H1 (cell line): ENCODE results near the gene IZUMO4. TPM values are rescaled to one million over a fixed set of nuclear protein-coding genes. Genes with fewer than 3 reads are reported as not detected.

Source experiments
- CTCF ChIA-PET: fragments of 300-600 bp; sonication (Branson Sonifier 250); formaldehyde crosslinking; loops from one replicate; lab custom pipeline; 2021; ENCODE audit not compliant: partially characterized antibody; lab: Charles Lee
- POLR2A ChIA-PET: fragments of 300-600 bp; sonication (Branson Sonifier 250); formaldehyde crosslinking; loops from one replicate; lab custom pipeline; 2021; ENCODE audit warnings: inconsistent platforms; ENCODE audit not compliant: partially characterized antibody; lab: Charles Lee
- DNase-seq, 2 experiments: peaks; one replicate each; pipeline versions ENCODE4 v3.0.0 to v3.0.0-alpha.2; 2010 to 2022; ENCODE audit warnings: low spot score in 2 of 2, low read depth in 1 of 2, mixed read lengths in 1 of 2
- FAIRE-seq: peaks from 2 replicates; lab custom pipeline; 2011; peaks lifted over from hg19 to GRCh38; lab: Jason Lieb, UNC
- H2AFZ ChIP-seq: 2 replicates; pipeline ENCODE4 v1.8.1; 2012; ENCODE audit warnings: low read length, inconsistent platforms
- H2AK5ac ChIP-seq: 2 replicates; pipeline ENCODE4 v1.6.1; 2013; ENCODE audit warnings: low read depth, low read length
- H2BK120ac ChIP-seq: replicated peaks from 2 replicates; pipeline ENCODE3; 2013; ENCODE audit warnings: low read depth, low read length, inconsistent platforms
- H2BK12ac ChIP-seq: 2 replicates; pipeline ENCODE4 v1.6.1; 2013; ENCODE audit warnings: low read depth, low read length
- H2BK15ac ChIP-seq: 2 replicates; pipeline ENCODE4 v1.6.1; 2013; ENCODE audit warnings: low read length
- H2BK20ac ChIP-seq: 2 replicates; pipeline ENCODE4 v1.6.1; 2013; ENCODE audit warnings: low read length
- H2BK5ac ChIP-seq: 2 replicates; pipeline ENCODE4 v1.6.1; 2013; ENCODE audit warnings: low read depth, low read length
- H3K14ac ChIP-seq: 2 replicates; pipeline ENCODE4 v1.6.1; 2013; ENCODE audit warnings: inconsistent platforms; ENCODE audit not compliant: insufficient read length
- H3K18ac ChIP-seq: 2 replicates; pipeline ENCODE4 v1.6.1; 2013; ENCODE audit warnings: low read length; ENCODE audit errors: extremely low read depth
- H3K23ac ChIP-seq: 2 replicates; pipeline ENCODE4 v1.6.1; 2013; ENCODE audit warnings: inconsistent platforms; ENCODE audit not compliant: insufficient read length
- H3K23me2 ChIP-seq: 2 replicates; pipeline ENCODE4 v1.6.1; 2013; ENCODE audit warnings: low read depth, low read length
- H3K27ac ChIP-seq: 2 replicates; pipeline ENCODE4 v1.6.1; 2011; ENCODE audit warnings: low read depth, low read length, inconsistent platforms
- H3K27me3 ChIP-seq, 4 experiments: replicated peaks in 1 of 4; 1 replicate in 1 of 4; 2 replicates in 3 of 4; pipeline versions ENCODE4 v1.6.1 to v1.8.1; 2011 to 2013; ENCODE audit warnings: low read length in 3 of 4, mild to moderate bottlenecking in 3 of 4, inconsistent platforms in 2 of 4, mixed read lengths in 2 of 4, moderate library complexity in 1 of 4; ENCODE audit not compliant: control insufficient read depth in 3 of 4, insufficient read depth in 3 of 4; ENCODE audit errors: extremely low read depth in 1 of 4
- H3K36me3 ChIP-seq, 4 experiments: 2 replicates each; pipeline versions ENCODE4 v1.6.1 to v1.8.1; 2011 to 2013; ENCODE audit warnings: mild to moderate bottlenecking in 4 of 4, low read length in 3 of 4, moderate library complexity in 2 of 4, control low read depth in 1 of 4, inconsistent platforms in 1 of 4; ENCODE audit not compliant: insufficient read depth in 4 of 4, control insufficient read depth in 2 of 4
- H3K4ac ChIP-seq: replicated peaks from 2 replicates; pipeline ENCODE3; 2013; ENCODE audit warnings: low read length, low read depth, mixed read lengths, inconsistent platforms; ENCODE audit not compliant: insufficient read length
- H3K4me1 ChIP-seq, 4 experiments: replicated peaks in 1 of 4; 1 replicate in 1 of 4; 2 replicates in 3 of 4; pipeline versions ENCODE4 v1.6.1 to v1.8.1; 2011 to 2013; ENCODE audit warnings: low read length in 3 of 4, inconsistent platforms in 2 of 4, mixed read lengths in 1 of 4; ENCODE audit not compliant: insufficient read depth in 4 of 4, control insufficient read depth in 3 of 4
- H3K4me2 ChIP-seq, 2 experiments: 2 replicates each; pipeline versions ENCODE4 v1.6.1 to v1.8.1; 2011 to 2013; ENCODE audit warnings: low read depth in 2 of 2, low read length in 2 of 2, control low read depth in 1 of 2, inconsistent platforms in 1 of 2, mild to moderate bottlenecking in 1 of 2; ENCODE audit not compliant: insufficient read depth in 1 of 2
- H3K4me3 ChIP-seq, 4 experiments: fragments of 200-600, 300-600 bp in 1 of 4; sonication (generic), shearing (Covaris generic), sonication (Bioruptor Twin) in 1 of 4; 2 replicates each; pipeline versions ENCODE4 v1.5.1 to v1.8.1; 2011 to 2016; ENCODE audit warnings: low read length in 4 of 4, low read depth in 3 of 4, control low read depth in 2 of 4, inconsistent platforms in 2 of 4, mild to moderate bottlenecking in 2 of 4, mixed read lengths in 1 of 4, moderate library complexity in 1 of 4; ENCODE audit not compliant: insufficient read depth in 2 of 4; ENCODE audit errors: extremely low read depth in 1 of 4
- H3K56ac ChIP-seq: replicated peaks from 2 replicates; pipeline ENCODE3; 2013; ENCODE audit warnings: low read depth, mild to moderate bottlenecking, mixed read lengths, low read length, inconsistent platforms; ENCODE audit not compliant: insufficient read length
- H3K79me1 ChIP-seq: 2 replicates; pipeline ENCODE4 v1.6.1; 2013; ENCODE audit warnings: low read depth, low read length, control low read depth
- H3K79me2 ChIP-seq, 2 experiments: 2 replicates each; pipeline versions ENCODE4 v1.6.1 to v1.8.1; 2012 to 2013; ENCODE audit warnings: low read length in 2 of 2, mild to moderate bottlenecking in 2 of 2, inconsistent platforms in 1 of 2; ENCODE audit not compliant: insufficient read depth in 2 of 2, control insufficient read depth in 1 of 2
- H3K9ac ChIP-seq, 4 experiments: replicated peaks in 1 of 4; 1 replicate in 1 of 4; 2 replicates in 3 of 4; pipeline versions ENCODE4 v1.6.1 to v1.8.1; 2011 to 2013; ENCODE audit warnings: low read depth in 3 of 4, low read length in 3 of 4, control low read depth in 2 of 4, mild to moderate bottlenecking in 2 of 4, moderate library complexity in 2 of 4, inconsistent platforms in 1 of 4; ENCODE audit errors: extremely low read depth in 1 of 4
- H3K9me3 ChIP-seq, 2 experiments: 2 replicates each; pipeline versions ENCODE4 v1.6.1 to v1.8.1; 2012 to 2013; ENCODE audit warnings: mild to moderate bottlenecking in 2 of 2, moderate library complexity in 2 of 2, control low read depth in 1 of 2, inconsistent platforms in 1 of 2, low read depth in 1 of 2, low read length in 1 of 2, mixed read lengths in 1 of 2; ENCODE audit not compliant: insufficient read depth in 2 of 2
- H4K20me1 ChIP-seq, 2 experiments: replicated peaks in 1 of 2; 2 replicates each; pipeline versions ENCODE3 to v1.8.1; 2011 to 2013; ENCODE audit warnings: inconsistent platforms in 2 of 2, low read length in 2 of 2, mild to moderate bottlenecking in 1 of 2; ENCODE audit not compliant: insufficient read depth in 2 of 2, control insufficient read depth in 1 of 2
- H4K5ac ChIP-seq: 2 replicates; pipeline ENCODE4 v1.6.1; 2013; ENCODE audit warnings: low read length, low read depth, mixed read lengths, inconsistent platforms; ENCODE audit not compliant: insufficient read length
- H4K8ac ChIP-seq: 2 replicates; pipeline ENCODE4 v1.8.0; 2013; ENCODE audit warnings: mild to moderate bottlenecking, moderate library complexity, low read length, inconsistent platforms; ENCODE audit not compliant: insufficient read depth; ENCODE audit errors: extremely low read depth
- H4K91ac ChIP-seq: replicated peaks from 2 replicates; pipeline ENCODE3; 2013; ENCODE audit warnings: low read length, mixed read lengths, inconsistent platforms; ENCODE audit not compliant: insufficient read length
- BRCA1 ChIP-seq: IDR thresholded peaks from 2 replicates; pipeline ENCODE4 v1.6.1; 2012; ENCODE audit warnings: low read depth, low read length, improper control_type of control experiment
- CHD1 ChIP-seq: IDR thresholded peaks from 2 replicates; pipeline ENCODE4 v1.6.1; 2012; ENCODE audit warnings: low read depth, low read length, improper control_type of control experiment
- CTBP2 ChIP-seq: IDR thresholded peaks from 2 replicates; pipeline ENCODE4 v1.7.0; 2011; ENCODE audit warnings: borderline replicate concordance, mild to moderate bottlenecking, moderate library complexity, mixed read lengths, low read length; ENCODE audit not compliant: insufficient read depth, insufficient read length
- EP300 ChIP-seq, 2 experiments: IDR thresholded peaks; 1 replicate in 1 of 2; 2 replicates in 1 of 2; pipeline ENCODE4 v1.6.1; 2011 to 2012; ENCODE audit warnings: low read depth in 2 of 2, low read length in 2 of 2, mild to moderate bottlenecking in 2 of 2, borderline replicate concordance in 1 of 2, inconsistent platforms in 1 of 2, moderate library complexity in 1 of 2
- RNF2 ChIP-seq: fragments of 200-900, 300-1000 bp; sonication (generic); IDR thresholded peaks from 2 replicates; pipeline ENCODE4 v1.7.1; 2016; ENCODE audit warnings: borderline replicate concordance, low read depth, mild to moderate bottlenecking, antibody characterized with exemption, low read length; ENCODE audit not compliant: poor library complexity, severe bottlenecking; ENCODE audit errors: missing control alignments
- SAP30 ChIP-seq: fragments of 300-600 bp; sonication (generic); IDR thresholded peaks from 2 replicates; pipeline ENCODE4 v1.7.1; 2012; ENCODE audit warnings: low read length, moderate library complexity, mild to moderate bottlenecking, inconsistent platforms; ENCODE audit not compliant: insufficient read depth, insufficient replicate concordance
- TEAD4 ChIP-seq: IDR thresholded peaks from 2 replicates; pipeline ENCODE4 v1.6.1; 2012; ENCODE audit warnings: low read depth, low read length, inconsistent platforms, mixed read lengths
- WGBS, 2 experiments: shearing (Covaris generic) in 1 of 2; methylation state at CpG; one replicate each; pipeline versions ENCODE4 v1.1.6 to v1.1.7; 2013 to 2015; ENCODE audit warnings: low lambda C conversion rate in 2 of 2, mixed read lengths in 2 of 2, inconsistent platforms in 1 of 2, low coverage in 1 of 2, missing lambda C conversion rate in 1 of 2; ENCODE audit not compliant: insufficient replicate concordance in 2 of 2, insufficient coverage in 1 of 2, insufficient read length in 1 of 2; ENCODE audit errors: extremely low coverage in 1 of 2, missing lambda C conversion rate in 1 of 2; 5-methylcytosine and 5-hydroxymethylcytosine counted together
- polyA plus RNA-seq, 7 experiments: library from polyadenylated mRNA; depleted of rRNA in 3 of 7; stranded (reverse) in 5 of 7; unstranded in 2 of 7; fragments of >200 nt in 5 of 7; fragments of 200-250 nt in 2 of 7; gene quantifications; 1 replicate in 5 of 7; 2 replicates in 1 of 7; 4 replicates in 1 of 7; pipeline versions ENCODE4 v1.2.1 to v1.2.3, GENCODE V29; 2011 to 2013; ENCODE audit warnings: missing spikeins in 2 of 7, mixed read lengths in 2 of 7
- total RNA-seq: library from RNA; stranded (reverse); fragmentation: NEBNext Ultra II Directional; extraction: Animal tissue kit (Norgen Biotek cat#: 25700); gene quantifications from 2 replicates; pipeline ENCODE4 v1.2.1, GENCODE V29; 2021
- TF ChIP-seq, protein P1 (sequence below), 3 experiments: IDR thresholded peaks; 1 replicate in 2 of 3; 2 replicates in 1 of 3; pipeline versions ENCODE4 v1.5.1 to v1.6.1; 2011; ENCODE audit warnings: low read length in 3 of 3, mild to moderate bottlenecking in 3 of 3, inconsistent platforms in 2 of 3, low read depth in 1 of 3, moderate library complexity in 1 of 3; ENCODE audit not compliant: insufficient read depth in 1 of 3; ENCODE audit errors: control extremely low read depth in 1 of 3

The IZUMO4 gene
- total and polyA plus RNA-seq, 2 of the 8 experiments (the other 6 are each of a cell fraction or from before 2014, with no cell fraction given): 1.8 to 1.9 TPM

DNA sequence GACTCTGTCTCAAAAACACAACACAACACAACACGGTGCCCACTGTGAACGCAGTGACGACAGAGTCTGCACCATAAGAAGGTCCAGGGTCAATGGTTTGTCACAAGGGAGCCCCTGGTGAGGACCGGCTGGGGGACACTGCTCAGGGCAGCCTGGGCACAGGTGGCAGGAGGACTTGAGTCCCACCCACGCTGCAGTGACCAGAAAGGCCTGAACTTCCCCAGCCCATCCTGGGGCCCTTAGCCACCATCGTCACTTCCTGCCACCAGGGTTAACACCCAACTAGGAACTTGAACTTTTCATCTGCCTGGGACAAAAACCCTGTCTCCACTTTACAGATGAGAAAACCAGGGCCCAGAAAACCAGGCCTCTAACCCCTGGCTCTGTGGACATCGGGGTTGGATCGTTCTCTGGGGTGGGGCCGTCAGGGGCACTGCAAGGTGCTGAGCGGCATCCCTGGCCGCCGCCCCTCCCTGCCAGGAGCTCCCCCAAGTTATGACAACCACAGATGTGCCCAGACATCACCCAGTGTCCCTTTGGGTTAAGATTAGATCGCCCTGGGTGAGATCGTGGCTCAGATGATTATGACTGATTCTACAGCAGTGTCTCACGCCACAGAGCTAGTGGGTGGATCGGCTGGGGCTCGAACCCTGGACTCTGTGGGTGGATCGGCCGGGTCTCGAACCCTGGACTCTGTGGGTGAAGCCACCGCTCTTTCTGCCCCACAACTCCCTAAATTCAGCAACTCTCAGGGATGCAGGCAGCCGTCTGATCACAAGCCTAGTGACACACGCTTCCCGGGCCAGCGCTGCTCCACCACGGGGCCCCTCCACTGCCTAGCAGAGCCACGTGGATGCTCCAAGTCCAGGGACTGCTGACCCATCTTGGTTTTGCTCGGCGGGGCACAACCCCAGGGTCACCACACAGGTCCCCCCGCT, 14.6 kb upstream of the IZUMO4 start:
- H3K27me3 ChIP-seq: no peaks in the 10 kb centered on the region
- no peak overlapping the region for H2BK20ac ChIP-seq
- no peak overlapping the region for H2BK12ac ChIP-seq
- CTCF ChIA-PET: interaction anchor here (0.6 to 1.8 kb wide), 3 partner anchors 13 to 185 kb away, joined by 3 to 4 read pairs (median 3); no protein-coding TSS in a partner anchor
- H2AFZ ChIP-seq: no peak overlapping the region
- FAIRE-seq (no peak), DNase-seq (no peak)
- no peak overlapping the region for H3K14ac ChIP-seq
- H3K27ac ChIP-seq: no peak overlapping the region
- H3K9ac ChIP-seq: no peak overlapping the region
- no peaks in the 10 kb centered on the region for H3K23me2 ChIP-seq
- no peak overlapping the region for H3K4ac ChIP-seq
- H3K79me2 ChIP-seq: no peaks in the 10 kb centered on the region
- H3K23ac ChIP-seq: no peak overlapping the region
- no peak overlapping the region for H2AK5ac ChIP-seq
- no peaks in the 10 kb centered on the region for H4K20me1 ChIP-seq
- H3K36me3 ChIP-seq: no peaks in the 10 kb centered on the region; a peak in 1 of 8 replicates
- H2BK15ac ChIP-seq: no peak overlapping the region
- H3K4me3 ChIP-seq: no peak overlapping the region
- no peak overlapping the region for H2BK5ac ChIP-seq
- no peak overlapping the region for H4K91ac ChIP-seq
- no peak overlapping the region for H2BK120ac ChIP-seq
- H4K8ac ChIP-seq: no peak overlapping the region
- no peak overlapping the region for H3K56ac ChIP-seq
- H3K18ac ChIP-seq: no peak overlapping the region
- POLR2A ChIA-PET: no interaction called here
- whole genome bisulfite sequencing, 2 experiments: 88% methylated on average over 30 of the region's 30 CpGs; no CpG with 5 or more reads in 1 of the 2 experiments
- H3K79me1 ChIP-seq: no peaks in the 10 kb centered on the region
- H3K4me1 ChIP-seq: no peaks in the 10 kb centered on the region; a peak in 2 of 7 replicates
- no peaks in the 10 kb centered on the region for H3K9me3 ChIP-seq
- H3K4me2 ChIP-seq: no peak overlapping the region
- H4K5ac ChIP-seq: no peak overlapping the region
- TF ChIP-seq TEAD4: no peak
- TF ChIP-seq CTBP2: no peak
- TF ChIP-seq EP300 (IDR thresholded peaks at IDR 0.05; ENCODE audit: borderline replicate concordance in 1 of 2, low read depth in 2 of 2, low read length in 2 of 2): no peak
- no peak for TF ChIP-seq BRCA1
- no peak for TF ChIP-seq SAP30
- no peak for TF ChIP-seq RNF2
- TF ChIP-seq, protein P1, sequence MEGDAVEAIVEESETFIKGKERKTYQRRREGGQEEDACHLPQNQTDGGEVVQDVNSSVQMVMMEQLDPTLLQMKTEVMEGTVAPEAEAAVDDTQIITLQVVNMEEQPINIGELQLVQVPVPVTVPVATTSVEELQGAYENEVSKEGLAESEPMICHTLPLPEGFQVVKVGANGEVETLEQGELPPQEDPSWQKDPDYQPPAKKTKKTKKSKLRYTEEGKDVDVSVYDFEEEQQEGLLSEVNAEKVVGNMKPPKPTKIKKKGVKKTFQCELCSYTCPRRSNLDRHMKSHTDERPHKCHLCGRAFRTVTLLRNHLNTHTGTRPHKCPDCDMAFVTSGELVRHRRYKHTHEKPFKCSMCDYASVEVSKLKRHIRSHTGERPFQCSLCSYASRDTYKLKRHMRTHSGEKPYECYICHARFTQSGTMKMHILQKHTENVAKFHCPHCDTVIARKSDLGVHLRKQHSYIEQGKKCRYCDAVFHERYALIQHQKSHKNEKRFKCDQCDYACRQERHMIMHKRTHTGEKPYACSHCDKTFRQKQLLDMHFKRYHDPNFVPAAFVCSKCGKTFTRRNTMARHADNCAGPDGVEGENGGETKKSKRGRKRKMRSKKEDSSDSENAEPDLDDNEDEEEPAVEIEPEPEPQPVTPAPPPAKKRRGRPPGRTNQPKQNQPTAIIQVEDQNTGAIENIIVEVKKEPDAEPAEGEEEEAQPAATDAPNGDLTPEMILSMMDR (IDR thresholded peaks at IDR 0.05; ENCODE audit: control extremely low read depth in 1 of 3, insufficient read depth in 1 of 3, low read depth in 1 of 3, low read length in 3 of 3): no peak
- TF ChIP-seq CHD1: no peak
